ENCODE measurements around the gene GPR141.

Gene GPR141

DNA sequence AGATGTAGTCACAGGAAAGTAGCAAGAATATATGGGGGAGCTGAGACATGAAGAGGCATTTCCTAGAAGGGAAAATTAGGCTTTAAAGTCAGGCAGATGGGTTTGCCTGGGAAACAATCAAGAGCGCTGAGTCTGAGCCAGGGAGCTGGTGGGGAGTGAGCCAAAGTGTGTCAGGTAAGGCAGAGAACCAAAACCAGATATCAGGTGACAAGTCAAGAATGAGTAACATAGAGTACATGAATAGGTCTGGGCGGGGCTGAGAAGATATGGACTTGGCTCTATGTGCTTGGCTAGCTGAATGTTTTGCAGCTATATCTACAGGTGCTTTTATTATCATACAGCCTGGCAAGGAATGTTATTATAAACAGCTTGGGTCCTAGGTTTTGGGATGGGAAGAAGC is 49.3 kb downstream of the GPR141 start:
- DNase-seq = no peak

DNA sequence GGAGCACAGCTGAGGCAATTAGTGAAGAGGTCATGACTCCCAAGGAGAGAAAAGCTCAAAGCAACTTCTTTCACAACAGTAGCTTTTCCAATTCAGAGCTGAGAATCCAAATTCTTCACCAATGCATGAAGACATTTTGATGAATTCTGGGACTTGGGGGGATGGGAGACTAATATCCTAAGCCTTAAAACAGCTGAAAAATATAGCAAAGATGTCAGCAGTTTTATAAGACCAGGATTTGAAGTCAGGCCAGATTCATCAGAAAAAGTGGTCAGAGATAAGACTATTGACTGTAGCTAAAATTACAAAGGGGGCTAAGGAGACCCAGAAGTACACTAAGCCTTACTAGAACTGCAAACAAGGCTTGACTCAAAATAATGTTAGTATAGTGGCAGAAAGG is 51.6 kb downstream of the GPR141 start:
- DNase-seq = no peak

DNA sequence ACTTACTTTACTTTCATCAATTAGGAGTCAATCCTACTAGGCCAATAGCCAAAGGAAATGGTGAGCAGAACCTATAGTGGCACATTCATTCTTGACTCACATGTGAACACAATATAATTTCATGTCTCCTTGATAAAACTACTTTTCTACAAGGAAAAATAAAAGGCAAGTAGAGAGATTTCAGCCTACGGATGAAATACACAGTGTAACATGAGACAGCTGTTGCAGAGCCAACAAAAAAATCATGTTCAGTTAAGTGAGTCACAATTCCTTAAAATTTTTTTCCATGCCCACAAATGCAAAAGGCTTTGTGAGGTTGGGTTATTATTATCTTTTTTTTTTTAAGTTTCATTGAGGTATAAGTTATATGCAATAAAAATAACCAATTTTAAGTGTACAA is 54.8 kb downstream of the GPR141 start:
- no peak for DNase-seq

DNA sequence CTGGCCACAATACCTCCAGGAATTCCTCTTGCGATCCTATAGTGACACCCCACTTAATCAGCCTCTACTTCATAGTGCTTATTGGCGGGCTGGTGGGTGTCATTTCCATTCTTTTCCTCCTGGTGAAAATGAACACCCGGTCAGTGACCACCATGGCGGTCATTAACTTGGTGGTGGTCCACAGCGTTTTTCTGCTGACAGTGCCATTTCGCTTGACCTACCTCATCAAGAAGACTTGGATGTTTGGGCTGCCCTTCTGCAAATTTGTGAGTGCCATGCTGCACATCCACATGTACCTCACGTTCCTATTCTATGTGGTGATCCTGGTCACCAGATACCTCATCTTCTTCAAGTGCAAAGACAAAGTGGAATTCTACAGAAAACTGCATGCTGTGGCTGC is 56.8 kb downstream of the GPR141 start:
- DNase-seq = no peak

DNA sequence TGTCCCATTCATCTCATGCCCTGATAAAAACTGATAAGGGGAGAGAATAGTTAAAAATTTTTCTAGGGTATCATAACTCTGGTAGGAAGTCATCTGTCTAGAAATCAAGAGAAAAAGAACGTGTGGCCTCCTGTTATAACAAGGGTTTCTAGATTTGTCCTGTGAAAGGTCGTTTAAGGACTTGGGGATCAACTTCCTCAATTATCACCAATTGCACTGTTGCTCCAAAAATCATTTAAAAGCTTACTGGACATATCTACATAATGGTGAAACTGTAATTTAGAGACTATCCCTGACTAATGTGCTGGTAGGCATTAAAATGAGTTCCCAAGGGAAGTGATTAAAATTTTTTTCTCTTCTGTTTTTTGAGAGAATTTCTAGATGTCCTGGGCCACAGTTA is 58.2 kb downstream of the GPR141 start:
- no peak for DNase-seq

DNA sequence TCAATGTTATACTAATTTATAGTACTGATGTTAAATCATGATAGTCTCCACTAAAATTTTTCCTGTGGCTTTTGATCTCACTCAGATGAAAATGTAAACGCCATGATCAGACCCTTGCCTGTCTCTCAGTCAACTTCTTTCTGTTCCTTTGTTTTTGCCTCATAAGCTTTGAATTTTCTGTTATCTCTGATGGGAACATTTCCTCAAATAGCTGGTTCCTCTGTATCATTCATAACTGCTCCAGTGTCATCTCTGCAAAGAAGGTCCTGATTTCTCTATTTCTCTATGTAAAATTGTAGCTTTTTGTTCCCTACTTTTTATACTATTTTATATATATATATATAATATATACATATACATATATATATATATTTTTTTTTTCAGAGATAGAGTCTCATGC is 67.5 kb downstream of the GPR141 start:
- DNase-seq = no peak

DNA sequence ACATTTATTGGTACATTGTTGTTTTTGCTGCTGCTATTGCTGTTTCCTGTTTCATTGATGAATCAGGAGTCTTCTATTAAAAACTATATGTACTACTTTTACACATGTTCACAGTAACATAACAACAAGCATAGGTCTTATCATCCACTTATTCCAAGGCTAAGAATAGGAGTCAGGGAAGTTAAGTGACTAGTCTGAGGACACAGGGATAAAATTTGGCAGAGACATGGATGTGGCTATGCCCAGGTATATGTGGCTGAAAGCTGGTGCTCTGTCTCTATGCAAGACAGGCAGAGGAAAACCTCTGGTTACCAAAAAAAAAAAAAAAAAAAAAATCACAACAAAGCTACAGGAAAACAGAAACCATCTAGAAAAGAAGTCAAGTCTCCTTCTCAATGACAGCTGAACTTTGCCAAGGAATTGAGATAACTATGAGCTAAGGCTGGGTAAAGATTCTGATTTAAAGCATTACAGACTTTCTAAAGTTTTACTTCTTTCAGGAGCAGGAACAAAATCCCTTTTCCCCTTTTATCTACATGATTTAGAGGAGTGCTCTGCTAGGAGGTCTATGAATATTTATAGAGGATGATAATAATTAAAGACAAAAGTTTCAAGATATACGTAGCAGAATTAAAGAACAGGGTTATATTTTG is 70.0 kb downstream of the GPR141 start:
- no peak for DNase-seq

DNA sequence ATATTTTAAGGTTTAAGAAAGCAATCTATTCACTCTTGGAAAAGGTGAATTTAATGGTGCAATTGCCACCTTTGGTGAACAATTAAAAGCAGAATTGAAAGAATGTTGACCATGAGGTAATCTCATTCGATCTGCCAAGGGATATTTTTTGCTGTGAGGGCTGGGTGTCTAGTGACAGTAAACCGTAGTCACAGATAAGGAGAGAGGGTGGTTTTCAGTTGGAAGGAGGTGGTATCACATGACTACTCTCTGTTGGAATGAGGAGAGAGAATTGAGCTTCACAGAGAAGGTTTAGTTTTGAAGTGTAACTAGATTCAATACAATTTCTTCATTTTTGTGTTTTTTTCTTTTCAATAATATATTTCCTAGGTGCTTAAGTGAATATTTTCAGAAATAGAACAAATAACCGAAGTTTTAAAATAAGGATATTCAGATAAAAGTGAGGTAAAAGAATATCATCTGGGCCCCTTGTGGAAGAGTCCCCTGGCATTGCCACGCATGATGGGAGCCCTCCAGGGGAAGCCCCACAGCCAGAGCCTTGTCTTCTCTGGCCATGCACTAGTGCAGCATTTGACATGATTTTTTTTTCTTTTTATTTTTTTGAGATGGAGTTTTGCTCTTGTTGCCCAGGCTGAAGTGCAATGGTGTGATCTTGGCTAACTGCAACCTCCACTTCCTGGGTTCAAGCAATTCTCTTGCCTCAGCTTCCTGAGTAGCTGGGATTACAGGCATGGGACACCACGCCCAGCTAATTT is 73.4 kb downstream of the GPR141 start:
- no peak for DNase-seq

DNA sequence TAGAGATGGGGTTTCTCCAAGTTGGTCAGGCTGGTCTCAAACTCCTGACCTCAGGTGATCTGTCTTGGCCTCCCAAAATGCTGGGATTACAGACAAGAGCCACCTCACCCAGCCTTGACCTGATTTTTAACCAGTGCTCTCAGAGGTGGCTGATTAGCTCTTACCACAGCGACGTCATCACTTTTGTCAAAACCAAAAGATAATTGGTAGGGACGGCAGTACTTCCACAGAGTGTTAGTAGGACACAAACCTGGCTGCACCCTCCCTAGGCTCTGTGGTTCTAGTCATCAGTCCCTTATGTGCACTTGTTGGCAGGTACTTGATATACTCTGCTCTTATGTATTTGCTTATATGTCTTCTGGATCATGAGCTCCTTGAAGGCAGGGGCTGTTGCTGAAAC is 74.0 kb downstream of the GPR141 start:
- DNase-seq = no peak

DNA sequence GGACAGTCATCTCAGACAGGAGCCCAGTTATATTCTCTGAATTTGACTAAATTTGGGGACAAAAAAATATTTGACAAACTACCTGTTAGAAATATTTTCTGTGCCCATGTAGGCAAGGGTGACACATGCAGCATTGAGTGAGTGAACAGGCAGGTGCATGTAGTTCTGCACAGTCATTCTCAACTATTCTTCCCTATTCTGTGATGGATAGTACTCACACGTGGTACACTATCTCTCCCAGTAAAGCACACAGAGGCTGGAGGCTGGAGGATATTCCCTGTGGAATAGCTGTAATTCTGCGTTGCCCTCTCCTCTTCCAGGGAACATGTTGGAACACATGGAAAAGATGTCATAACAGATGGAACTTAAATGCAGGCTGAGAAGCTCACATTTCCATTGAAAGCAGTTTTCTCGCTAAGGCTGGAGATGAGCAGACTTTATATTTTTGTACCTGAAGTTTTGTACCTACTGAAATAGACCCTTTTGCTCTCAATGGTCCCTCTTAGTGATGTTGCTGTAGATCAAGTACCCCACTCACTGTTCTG is 75.0 kb downstream of the GPR141 start:
- no peak for DNase-seq

DNA sequence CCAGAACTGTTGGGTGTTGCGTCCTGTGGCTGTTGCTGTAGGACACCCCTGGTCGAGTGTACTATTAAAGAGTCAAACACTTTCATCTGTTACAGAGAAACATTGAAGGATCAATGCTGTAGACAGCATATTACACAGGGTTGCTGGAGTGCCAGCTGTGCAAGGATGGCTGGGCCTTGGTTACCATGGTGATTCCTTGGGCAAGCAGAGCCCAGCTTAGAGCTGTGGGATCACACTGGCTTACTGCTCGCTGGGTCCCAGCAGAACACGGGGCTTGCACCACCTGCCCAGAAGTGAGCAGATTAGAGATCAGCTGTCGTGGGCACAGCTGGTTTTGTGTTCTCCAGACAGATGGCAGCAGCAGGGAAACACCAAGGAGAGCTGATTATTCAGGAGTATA is 76.0 kb downstream of the GPR141 start:
- no peak for DNase-seq

DNA sequence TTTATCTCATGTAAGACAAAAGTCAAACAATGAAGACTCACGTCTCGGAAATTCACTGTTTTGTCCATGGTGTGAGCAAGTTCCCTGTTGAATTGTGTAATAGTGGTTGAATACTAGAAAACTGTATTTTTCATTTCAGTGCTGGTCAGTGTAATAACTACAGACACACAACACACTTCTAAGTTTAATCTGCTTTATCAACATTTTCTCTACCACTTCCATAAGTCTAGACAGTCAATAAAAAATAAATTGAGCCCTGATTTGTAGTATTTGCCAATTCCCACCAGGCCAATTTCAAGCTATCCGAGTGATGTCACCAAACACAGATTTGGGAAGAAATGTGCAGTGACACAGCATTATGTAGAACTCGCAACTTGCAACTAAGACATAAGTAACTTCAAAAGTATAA is 81.9 kb downstream of the GPR141 start:
- DNase-seq = no peak

DNA sequence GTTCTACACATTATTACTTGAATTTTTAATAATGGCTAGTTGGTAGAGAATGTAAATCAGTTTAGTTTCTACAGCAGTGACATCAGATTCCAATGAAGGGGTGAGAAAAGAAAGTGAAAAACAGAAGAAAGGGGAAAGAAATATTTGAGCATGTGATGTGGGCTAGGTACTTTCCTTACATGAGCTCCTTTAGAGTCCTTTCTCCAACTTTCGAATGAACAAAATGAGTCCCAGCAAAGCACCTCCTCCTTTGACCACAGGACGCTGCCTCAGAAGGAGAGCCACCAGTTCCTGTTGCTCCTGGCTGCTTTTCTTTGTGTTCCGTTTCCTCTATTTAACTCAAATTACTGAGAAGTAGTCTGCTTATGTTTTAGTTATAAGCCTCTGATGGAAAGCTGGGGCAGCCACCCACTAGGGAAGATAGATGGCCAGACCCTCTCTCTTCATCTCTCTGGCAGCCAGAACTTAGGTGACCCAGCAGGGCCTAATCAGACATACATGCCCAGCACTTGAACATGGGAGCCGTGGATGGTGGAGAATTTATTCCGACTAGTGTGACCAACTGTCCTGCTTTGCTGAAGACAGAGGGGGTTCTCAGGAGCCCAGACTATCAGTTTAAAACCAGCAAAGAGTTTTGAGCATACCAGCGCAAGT is 82.4 kb downstream of the GPR141 start:
- DNase-seq = no peak

DNA sequence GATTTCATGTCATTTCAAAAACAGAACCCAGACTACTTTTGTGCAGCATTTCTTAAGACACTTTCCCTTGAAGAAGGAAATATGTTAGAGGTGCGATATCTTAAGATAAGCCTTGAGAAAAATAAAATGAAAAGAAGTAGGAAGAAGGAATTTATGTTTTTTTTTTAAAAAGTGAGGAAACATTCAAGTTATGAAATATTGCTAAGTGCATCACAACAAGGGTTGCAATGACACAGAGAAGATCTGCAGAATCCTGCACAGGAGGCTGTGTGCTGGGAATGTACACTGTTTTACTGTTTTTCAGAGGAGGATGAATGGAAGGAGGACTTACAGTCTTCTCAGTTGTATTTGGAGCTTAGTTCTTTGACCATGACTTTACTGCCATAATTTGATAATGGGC is 85.0 kb downstream of the GPR141 start:
- DNase-seq = no peak

DNA sequence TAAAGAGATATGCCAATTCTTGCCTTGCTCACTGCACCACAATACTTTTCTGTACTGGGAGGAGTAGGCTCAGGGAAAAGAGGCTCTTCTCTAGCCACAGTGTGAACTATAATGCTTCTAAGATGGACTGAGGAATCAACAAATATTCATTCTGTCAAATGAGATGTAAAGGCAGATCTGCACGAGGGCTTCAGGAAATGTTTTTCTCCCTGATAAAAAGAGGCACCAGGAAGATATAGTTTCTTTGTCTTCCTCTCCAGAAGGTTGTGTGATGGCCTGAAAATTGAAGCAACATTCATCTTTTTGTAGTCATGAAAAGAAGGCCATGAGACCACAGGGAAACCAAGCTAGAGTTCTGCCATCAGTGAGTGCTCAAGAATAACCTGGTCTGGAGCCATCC is 85.7 kb downstream of the GPR141 start:
- no peak for DNase-seq

DNA sequence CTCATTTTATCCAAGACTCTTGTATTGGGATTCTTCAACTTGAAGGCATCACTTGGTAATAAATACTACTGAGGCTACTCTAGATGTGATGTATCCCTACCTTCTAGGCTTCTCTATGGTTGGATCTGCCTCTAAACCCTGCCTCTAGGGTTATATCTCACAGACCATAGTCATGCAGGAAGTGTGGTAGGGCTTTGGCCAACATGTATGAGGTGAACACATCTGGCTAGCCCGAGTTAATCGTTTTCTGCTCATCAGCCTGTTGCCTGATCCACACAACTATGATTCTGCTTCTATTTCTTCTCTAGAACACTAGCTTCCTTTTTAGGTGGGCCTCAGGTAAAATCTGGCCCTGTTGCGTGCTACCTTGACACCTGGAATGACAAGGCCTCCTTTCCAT is 86.2 kb downstream of the GPR141 start:
- DNase-seq = no peak

DNA sequence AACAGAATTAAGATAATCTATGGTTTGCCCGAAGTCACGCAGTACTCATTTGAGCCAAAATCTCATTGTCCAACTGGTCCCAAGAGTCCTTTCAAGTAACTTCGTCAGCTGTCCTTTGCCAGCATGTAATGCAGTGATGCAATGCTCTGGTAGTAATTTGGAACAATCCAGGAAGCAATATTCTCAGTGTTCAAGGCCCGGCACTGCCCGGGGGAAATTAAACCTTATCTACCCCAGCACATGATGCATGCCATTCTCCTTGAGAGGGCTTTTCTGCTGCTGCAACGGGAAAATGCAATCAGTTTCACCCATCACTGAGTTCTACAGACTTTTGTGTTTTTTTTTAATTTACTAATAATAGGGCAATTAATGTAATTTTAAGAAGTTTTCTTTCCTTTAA is 87.3 kb downstream of the GPR141 start:
- no peak for DNase-seq

DNA sequence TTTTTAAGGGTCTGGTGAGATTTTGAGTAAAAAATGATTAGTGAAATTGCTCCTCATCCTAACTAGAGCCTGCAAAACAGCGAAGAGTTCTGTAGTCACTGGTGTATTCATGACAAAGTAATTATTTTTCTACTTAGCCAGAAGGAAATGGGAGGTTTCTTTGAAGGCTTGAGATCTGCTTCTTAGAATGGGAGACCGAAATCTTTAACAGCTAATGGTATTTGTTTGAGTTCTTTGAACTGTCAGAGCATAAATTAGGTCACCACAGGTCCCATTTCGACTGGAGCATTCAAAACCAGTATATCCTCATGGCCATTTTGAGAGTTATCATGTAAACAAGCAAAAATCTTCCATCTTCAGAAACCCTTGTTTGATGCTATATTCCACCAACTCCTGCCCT is 87.8 kb downstream of the GPR141 start:
- DNase-seq = no peak

DNA sequence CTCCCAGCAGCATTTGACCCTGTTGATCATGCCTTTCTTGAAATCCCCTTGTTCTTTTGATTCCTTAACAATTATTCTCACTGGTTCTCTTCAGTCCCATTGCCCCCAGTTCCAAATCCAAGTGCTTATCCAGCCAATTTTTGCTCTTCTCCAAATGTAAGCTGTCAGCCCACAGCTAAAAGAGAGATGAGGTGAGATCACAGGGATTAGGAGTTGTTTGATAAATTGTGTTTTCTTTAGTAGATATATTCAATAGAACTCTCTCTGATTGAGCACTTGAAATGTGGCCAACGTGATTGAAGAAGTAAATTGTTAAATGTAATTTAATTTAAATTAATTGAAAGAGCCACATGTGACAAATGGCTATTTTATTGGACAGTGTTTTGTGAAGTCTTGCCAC is 88.2 kb downstream of the GPR141 start:
- no peak for DNase-seq

DNA sequence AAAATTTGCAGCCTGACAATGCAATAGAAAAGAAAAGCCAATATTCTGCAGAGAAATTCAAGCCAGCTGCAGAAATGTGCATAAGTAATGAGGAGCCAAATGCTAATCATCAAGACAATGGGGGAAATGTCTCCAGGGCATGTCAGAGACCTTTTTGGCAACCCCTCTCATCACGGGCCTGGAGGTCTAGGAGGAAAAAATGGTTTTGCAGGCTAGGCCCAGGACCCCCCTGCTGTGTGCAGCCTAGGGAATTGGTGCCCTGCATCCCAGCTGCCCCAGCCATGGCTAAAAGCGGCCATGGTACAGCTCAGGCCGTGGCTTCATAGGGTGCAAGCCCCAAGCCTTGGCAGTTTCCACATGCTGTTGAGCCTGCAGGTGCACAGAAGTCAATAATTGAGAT is 92.4 kb downstream of the GPR141 start:
- DNase-seq = no peak

DNA sequence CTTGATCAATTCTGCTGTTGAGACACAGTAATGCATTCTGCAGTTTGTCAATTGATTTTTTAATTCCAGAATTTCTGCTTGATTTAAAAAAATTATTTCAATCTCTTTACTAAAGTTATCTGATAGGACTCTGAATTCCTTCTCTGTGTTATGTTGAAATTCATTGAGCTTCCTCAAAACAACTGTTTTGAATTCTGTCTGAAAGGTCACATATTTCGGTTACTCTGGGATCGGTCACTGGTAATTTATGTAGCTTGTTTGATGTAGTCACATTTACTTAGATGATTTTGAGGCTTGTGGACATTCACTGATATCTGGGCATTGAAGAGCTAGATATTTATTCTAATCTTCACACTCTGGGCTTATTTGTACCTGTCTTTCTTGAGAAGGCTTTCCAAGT is 97.6 kb downstream of the GPR141 start:
- DNase-seq = no peak

DNA sequence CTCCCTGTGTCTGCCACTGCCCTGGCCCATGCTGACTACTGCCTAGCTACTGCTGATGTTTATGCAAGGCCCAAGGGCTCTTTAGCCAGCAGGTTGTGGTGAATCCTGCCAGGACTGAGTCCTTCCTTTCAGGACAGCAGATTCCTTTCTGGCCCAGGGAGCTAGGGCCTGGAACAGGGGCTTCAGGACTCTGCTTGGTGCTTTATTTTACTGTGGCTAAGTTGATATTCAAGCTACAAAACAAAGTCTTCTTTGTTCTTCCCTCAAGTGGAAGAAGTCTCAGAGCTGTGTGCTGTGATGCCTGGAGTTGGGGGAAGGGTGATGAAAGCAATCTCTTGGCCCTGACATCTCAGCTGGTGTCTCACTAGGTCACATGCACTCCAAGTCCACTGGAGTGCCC is 98.6 kb downstream of the GPR141 start:
- DNase-seq = no peak

DNA sequence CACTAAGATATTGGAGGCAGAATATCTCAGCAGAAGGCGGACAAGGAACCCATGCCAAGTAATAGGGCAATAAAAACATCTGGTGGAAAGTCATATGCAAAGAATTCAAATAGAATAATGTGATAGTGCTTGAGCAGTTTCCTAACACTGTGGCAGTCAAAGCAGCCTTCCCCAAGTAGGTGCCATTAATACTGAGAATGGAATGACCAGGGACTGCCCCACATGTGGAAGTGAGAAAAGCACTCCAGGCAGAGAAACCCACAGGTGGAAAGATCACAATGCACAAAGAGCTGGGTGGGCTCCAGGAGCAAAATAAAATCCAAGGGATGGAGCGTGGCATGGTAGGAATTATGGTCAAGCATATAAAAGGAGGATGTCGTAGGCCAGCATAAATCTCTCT is 100.4 kb downstream of the GPR141 start:
- DNase-seq = no peak

Measured in activated CD4-positive, alpha-beta T cell treated with anti-CD3 and anti-CD28 coated beads, Interleukin-2, amount 50 U/mL, for 48 hours (primary cell).